ENCODE results near the gene ELP4. TPM values are rescaled to one million over a fixed set of nuclear protein-coding genes. Genes with fewer than 3 reads are reported as not detected.
A peak's percentile ranks its signal among the peaks of the same experiment; 100 is the strongest.

Gene ELP4, protein sequence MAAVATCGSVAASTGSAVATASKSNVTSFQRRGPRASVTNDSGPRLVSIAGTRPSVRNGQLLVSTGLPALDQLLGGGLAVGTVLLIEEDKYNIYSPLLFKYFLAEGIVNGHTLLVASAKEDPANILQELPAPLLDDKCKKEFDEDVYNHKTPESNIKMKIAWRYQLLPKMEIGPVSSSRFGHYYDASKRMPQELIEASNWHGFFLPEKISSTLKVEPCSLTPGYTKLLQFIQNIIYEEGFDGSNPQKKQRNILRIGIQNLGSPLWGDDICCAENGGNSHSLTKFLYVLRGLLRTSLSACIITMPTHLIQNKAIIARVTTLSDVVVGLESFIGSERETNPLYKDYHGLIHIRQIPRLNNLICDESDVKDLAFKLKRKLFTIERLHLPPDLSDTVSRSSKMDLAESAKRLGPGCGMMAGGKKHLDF
- 10 to 100 TPM; 15.5 to 17.2 TPM for total RNA-seq
- polyA plus RNA-seq (ENCODE audit: insufficient read length in 6 of 6): 10 to 100 TPM; 19.9 to 26.0 (median 22.9) TPM
- long read RNA-seq, donor 1, full-length matches to known transcripts: 8 of 8 reads
- long read RNA-seq, donor 1, partial matches to known transcripts: 0 of 8 reads
- long read RNA-seq, donor 1, other reads (novel, unspliced or antisense): 0 of 8 reads
- long read RNA-seq, donor 2, full-length matches to known transcripts: 9 of 9 reads
- long read RNA-seq, donor 2, partial matches to known transcripts: 0 of 9 reads
- long read RNA-seq, donor 2, other reads (novel, unspliced or antisense): 0 of 9 reads
- long read RNA-seq, donor 3, full-length matches to known transcripts: 8 of 8 reads
- long read RNA-seq, donor 3, partial matches to known transcripts: 0 of 8 reads
- long read RNA-seq, donor 3, other reads (novel, unspliced or antisense): 0 of 8 reads
- long read RNA-seq, donor 4, full-length matches to known transcripts: 10 of 10 reads
- long read RNA-seq, donor 4, partial matches to known transcripts: 0 of 10 reads
- long read RNA-seq, donor 4, other reads (novel, unspliced or antisense): 0 of 10 reads
- long read RNA-seq, donor 5, full-length matches to known transcripts: 3 of 3 reads
- long read RNA-seq, donor 5, partial matches to known transcripts: 0 of 3 reads
- long read RNA-seq, donor 5, other reads (novel, unspliced or antisense): 0 of 3 reads
- long read RNA-seq, donor 6, full-length matches to known transcripts: 3 of 3 reads
- long read RNA-seq, donor 6, partial matches to known transcripts: 0 of 3 reads
- long read RNA-seq, donor 6, other reads (novel, unspliced or antisense): 0 of 3 reads
- long read RNA-seq, donor 7, full-length matches to known transcripts: 4 of 4 reads
- long read RNA-seq, donor 7, partial matches to known transcripts: 0 of 4 reads
- long read RNA-seq, donor 7, other reads (novel, unspliced or antisense): 0 of 4 reads
- long read RNA-seq, donor 8, full-length matches to known transcripts: 3 of 3 reads
- long read RNA-seq, donor 8, partial matches to known transcripts: 0 of 3 reads
- long read RNA-seq, donor 8, other reads (novel, unspliced or antisense): 0 of 3 reads
- long read RNA-seq, donor 9: 0 reads
- long read RNA-seq, donor 10, full-length matches to known transcripts: 3 of 8 reads
- long read RNA-seq, donor 10, partial matches to known transcripts: 2 of 8 reads
- long read RNA-seq, donor 10, other reads (novel, unspliced or antisense): 3 of 8 reads
- long read RNA-seq, donor 11, full-length matches to known transcripts: 9 of 9 reads
- long read RNA-seq, donor 11, partial matches to known transcripts: 0 of 9 reads
- long read RNA-seq, donor 11, other reads (novel, unspliced or antisense): 0 of 9 reads
- long read RNA-seq, donor 12, full-length matches to known transcripts: 5 of 5 reads
- long read RNA-seq, donor 12, partial matches to known transcripts: 0 of 5 reads
- long read RNA-seq, donor 12, other reads (novel, unspliced or antisense): 0 of 5 reads

DNA sequence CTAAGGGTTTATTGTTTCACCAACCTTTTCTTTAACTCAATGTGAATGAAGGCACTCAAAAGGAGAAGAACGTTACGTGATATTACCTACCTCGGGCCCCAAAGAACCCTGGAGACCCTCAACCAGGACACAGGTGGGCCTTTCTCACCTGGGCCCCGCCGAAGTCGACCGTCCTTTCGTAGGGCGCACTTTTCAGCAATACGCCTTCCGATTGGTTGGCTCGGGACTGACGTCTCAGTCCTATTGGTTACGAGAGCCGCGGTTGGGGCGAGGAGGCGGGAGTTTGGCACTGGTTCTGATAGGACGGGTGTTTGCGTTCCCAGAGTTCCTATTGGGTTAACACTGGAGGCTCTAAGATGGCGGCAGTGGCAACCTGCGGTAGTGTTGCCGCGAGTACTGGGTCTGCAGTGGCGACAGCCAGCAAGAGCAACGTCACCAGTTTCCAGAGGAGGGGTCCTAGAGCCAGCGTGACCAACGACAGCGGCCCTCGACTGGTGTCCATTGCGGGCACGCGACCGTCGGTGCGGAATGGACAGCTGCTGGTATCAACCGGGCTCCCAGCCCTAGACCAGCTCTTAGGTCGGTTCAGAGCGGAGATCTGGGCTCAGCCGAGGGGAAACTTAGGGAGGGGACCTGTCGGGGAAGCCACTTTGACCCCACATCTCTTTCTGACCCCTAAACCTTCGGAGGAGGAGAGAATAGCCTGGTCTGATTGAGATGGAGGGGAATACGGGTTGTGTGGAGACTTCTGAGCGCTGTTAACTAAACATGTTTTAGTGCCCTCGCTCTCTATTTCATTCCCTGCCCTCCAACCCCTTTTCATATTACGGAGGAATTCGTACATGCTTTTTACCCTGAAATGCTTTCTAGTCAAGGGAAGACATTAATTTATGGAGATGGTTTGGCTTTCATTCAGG lies at the start of gene ELP4, which contains the start of gene IMMP1L:
ELP4 (plus strand) TSS at position 339 of the 917 bp plus-strand sequence; CDS start at position 357, 18 bp downstream.
IMMP1L (minus strand) TSS at position 194 of the 917 bp plus-strand sequence. CDS start 46,346 bp downstream, outside the sequence.
- DNase-seq (peak; percentile 90 to 97 (median 96)), ATAC-seq (peak; percentile 100)
- intact Hi-C loops (cut with DNase I): no loop called here
- Histone ChIP-seq H3K36me3 (no peaks in the 10 kb centered on the region), H3K9me3 (no peaks in the 10 kb centered on the region), H3K27me3 (no peaks in the 10 kb centered on the region), H3K4me1 (peaks cover 6 to 30% of the 10 kb centered on the region in 2 donors), H3K27ac (peak within 1 kb of the TSS; percentile 79 to 82), H3K4me3 (peak within 1 kb of the TSS; percentile 74 to 81)
- TF ChIP-seq, protein P1, sequence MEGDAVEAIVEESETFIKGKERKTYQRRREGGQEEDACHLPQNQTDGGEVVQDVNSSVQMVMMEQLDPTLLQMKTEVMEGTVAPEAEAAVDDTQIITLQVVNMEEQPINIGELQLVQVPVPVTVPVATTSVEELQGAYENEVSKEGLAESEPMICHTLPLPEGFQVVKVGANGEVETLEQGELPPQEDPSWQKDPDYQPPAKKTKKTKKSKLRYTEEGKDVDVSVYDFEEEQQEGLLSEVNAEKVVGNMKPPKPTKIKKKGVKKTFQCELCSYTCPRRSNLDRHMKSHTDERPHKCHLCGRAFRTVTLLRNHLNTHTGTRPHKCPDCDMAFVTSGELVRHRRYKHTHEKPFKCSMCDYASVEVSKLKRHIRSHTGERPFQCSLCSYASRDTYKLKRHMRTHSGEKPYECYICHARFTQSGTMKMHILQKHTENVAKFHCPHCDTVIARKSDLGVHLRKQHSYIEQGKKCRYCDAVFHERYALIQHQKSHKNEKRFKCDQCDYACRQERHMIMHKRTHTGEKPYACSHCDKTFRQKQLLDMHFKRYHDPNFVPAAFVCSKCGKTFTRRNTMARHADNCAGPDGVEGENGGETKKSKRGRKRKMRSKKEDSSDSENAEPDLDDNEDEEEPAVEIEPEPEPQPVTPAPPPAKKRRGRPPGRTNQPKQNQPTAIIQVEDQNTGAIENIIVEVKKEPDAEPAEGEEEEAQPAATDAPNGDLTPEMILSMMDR (IDR thresholded peaks at IDR 0.05): no peak

DNA sequence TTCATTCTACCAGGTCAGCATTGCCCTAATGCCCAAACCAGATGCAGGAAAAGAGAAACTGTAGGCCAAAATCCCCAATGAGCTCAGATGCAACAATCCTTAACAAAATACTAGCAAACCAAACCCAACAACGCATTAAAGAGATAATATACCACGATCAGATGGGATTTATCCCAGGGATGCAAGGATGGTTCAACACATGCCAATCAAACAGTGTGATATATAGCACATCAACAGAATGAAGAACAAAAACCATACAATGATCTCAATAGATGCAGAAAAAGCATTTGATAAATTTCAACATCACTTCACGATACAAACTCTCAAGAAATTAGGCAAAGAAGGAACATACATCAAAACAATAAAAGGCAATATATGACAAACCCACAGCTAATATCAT lies 45.1 kb upstream of the ELP4 start:
- ATAC-seq: no peak
- no peaks in the 10 kb centered on the region for H3K36me3 ChIP-seq
- H3K4me3 ChIP-seq: no peak overlapping the region
- no peaks in the 10 kb centered on the region for H3K4me1 ChIP-seq
- H3K9me3 ChIP-seq: peaks cover 0 to 29% of the 10 kb centered on the region in 2 donors
- intact Hi-C loops (cut with DNase I): no loop called here
- no peaks in the 10 kb centered on the region for H3K27me3 ChIP-seq
- H3K27ac ChIP-seq: no peak overlapping the region
- DNase-seq: no peak
- TF ChIP-seq, protein P1 (IDR thresholded peaks at IDR 0.05): no peak

DNA sequence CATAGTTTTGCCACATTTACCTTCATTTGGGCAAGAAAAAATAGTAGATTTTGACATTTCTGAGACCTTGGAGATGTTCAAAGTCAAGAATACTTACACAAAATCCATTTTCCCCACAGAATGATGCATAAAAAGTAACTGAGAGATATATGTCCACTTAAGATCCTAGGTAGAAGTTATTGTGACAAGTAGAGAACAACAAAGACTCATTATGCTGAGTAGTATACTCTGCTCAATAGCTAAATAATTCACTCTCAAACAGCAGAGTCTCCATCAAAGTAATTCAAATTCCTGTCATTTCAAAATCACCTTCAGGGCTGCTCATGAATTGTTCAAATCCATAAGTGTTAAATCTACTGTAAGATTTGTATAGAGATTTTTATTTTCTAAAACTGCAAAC lies 35.5 kb upstream of the ELP4 start:
- Histone ChIP-seq H3K36me3 (no peaks in the 10 kb centered on the region), H3K4me1 (no peaks in the 10 kb centered on the region), H3K9me3 (no peaks in the 10 kb centered on the region), H3K27ac (no peak overlapping the region), H3K27me3 (no peaks in the 10 kb centered on the region), H3K4me3 (no peak overlapping the region)
- intact Hi-C loops (cut with DNase I): no loop called here
- ATAC-seq (no peak), DNase-seq (no peak)
- TF ChIP-seq, protein P1 (IDR thresholded peaks at IDR 0.05): no peak
